ENCODE measurements around the gene HOXA1.

The HOXA1 gene

DNA sequence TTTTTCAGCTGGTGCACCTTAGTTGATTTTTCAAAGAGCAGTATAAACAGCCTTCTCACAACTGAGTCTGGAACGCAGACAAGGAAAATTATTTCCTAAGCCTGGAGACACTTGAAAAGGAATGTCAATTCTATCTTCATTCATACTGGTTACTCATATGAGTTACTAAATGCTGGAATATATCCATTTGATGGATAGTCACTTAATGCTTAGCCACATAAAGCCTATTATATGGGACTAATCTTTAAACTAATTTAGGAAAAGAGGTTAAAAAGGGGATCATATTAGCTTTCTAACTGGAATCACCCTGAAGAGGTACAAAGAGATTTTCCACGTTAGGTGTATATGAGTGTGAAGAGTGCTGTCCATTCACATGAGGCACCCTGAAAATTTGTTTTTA, 36.4 kb upstream of the HOXA1 start:
- TF ChIP-seq, protein P1, sequence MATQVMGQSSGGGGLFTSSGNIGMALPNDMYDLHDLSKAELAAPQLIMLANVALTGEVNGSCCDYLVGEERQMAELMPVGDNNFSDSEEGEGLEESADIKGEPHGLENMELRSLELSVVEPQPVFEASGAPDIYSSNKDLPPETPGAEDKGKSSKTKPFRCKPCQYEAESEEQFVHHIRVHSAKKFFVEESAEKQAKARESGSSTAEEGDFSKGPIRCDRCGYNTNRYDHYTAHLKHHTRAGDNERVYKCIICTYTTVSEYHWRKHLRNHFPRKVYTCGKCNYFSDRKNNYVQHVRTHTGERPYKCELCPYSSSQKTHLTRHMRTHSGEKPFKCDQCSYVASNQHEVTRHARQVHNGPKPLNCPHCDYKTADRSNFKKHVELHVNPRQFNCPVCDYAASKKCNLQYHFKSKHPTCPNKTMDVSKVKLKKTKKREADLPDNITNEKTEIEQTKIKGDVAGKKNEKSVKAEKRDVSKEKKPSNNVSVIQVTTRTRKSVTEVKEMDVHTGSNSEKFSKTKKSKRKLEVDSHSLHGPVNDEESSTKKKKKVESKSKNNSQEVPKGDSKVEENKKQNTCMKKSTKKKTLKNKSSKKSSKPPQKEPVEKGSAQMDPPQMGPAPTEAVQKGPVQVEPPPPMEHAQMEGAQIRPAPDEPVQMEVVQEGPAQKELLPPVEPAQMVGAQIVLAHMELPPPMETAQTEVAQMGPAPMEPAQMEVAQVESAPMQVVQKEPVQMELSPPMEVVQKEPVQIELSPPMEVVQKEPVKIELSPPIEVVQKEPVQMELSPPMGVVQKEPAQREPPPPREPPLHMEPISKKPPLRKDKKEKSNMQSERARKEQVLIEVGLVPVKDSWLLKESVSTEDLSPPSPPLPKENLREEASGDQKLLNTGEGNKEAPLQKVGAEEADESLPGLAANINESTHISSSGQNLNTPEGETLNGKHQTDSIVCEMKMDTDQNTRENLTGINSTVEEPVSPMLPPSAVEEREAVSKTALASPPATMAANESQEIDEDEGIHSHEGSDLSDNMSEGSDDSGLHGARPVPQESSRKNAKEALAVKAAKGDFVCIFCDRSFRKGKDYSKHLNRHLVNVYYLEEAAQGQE (IDR thresholded peaks at IDR 0.05; ENCODE audit: insufficient read depth in 1 of 2, low read depth in 2 of 2, low read length in 2 of 2), result no peak
- TF ChIP-seq TAF1 (IDR thresholded peaks at IDR 0.05; ENCODE audit: borderline replicate concordance, insufficient read depth, low read length) (no peak), SIN3A (IDR thresholded peaks at IDR 0.05; ENCODE audit: borderline replicate concordance, insufficient read depth, low read length) (no peak), FOXP2 (optimal IDR thresholded peaks at IDR 0.05; ENCODE audit: borderline replicate concordance, extremely low read depth, extremely low read length, insufficient read depth) (no peak), POLR2AphosphoS5 (IDR thresholded peaks at IDR 0.05; ENCODE audit: low read depth, low read length) (no peak)

DNA sequence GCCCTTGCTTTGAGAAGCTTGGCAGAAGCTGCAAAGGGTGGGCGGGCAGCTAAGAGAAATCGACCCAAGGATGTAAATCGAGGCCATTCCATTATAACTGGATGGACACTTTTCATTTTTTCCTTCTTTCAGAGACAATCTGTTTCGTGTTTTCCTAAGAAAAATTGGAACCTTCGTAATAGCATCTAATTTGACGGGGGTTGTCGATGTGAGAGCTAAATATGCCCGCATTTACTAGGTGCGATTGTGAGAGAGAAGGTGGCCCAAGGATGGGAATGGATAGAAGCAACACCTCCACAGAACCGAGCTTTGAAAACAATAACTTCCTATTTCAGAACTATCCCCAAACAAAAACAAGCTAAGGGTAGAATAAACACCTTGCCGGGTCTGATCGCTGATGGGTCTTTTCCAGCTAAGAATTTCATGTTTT, 35.6 kb upstream of the HOXA1 start:
- TF ChIP-seq SIN3A (IDR thresholded peaks at IDR 0.05; ENCODE audit: borderline replicate concordance, insufficient read depth, low read length), result no peak
- no peak for TF ChIP-seq TAF1 (IDR thresholded peaks at IDR 0.05; ENCODE audit: borderline replicate concordance, insufficient read depth, low read length)
- no peak for TF ChIP-seq FOXP2 (optimal IDR thresholded peaks at IDR 0.05; ENCODE audit: borderline replicate concordance, extremely low read depth, extremely low read length, insufficient read depth)
- no peak for TF ChIP-seq POLR2AphosphoS5 (IDR thresholded peaks at IDR 0.05; ENCODE audit: low read depth, low read length)
- TF ChIP-seq, protein P1 (IDR thresholded peaks at IDR 0.05; ENCODE audit: insufficient read depth in 1 of 2, low read depth in 2 of 2, low read length in 2 of 2), result no peak

DNA sequence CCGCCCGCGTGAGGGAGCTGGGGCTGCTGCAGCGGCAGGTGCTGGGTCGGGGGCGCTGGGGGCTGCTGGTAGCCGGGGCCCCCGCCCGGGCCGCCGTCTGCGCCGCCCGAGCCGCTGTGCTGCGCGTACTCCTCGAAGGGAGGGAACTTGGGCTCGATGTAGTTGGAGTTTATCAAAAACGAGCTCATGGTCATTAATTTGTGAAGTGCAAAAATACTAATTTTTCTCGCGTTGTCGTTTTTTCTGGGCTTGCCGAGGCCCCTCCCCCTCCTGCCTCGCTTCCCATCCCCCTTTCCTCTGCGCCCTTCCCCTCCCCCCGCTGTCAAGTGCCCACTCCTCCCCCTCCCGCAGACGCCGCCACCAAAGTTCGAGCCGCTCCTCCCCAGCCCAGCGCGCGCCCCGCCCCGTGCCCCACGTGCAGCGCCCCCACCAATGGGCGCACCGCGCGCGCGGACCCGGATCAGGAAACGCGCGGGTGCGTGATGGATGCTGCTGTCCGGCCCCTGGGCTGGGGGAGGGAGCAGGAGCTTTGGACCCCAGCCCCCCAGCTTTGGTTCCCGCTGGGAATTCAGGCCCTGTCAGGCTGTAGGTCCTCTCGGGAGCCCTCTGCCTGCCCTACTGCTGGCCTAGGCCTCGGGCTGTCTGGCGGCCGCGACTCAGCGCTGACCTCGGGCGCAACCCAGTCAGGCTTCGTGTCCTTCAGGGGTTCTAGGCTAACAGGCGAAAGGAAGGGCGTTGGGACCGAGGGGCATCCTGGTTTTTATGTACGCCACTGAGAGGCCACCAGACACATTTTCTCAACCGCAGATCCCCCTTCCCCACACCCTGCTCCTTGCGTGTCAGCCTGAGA, 35.0 kb upstream of the HOXA1 start, which contains the start of gene HOXA4:
Gene HOXA4, minus strand, starts transcription at position 218 of the 850 bp plus-strand sequence. Its CDS starts 24 bp downstream, at position 194.
- TF ChIP-seq TAF1 (IDR thresholded peaks at IDR 0.05; ENCODE audit: borderline replicate concordance, insufficient read depth, low read length) (no peak), FOXP2 (optimal IDR thresholded peaks at IDR 0.05; ENCODE audit: borderline replicate concordance, extremely low read depth, extremely low read length, insufficient read depth) (no peak), SIN3A (IDR thresholded peaks at IDR 0.05; ENCODE audit: borderline replicate concordance, insufficient read depth, low read length) (no peak), POLR2AphosphoS5 (IDR thresholded peaks at IDR 0.05; ENCODE audit: low read depth, low read length) (no peak)
- TF ChIP-seq, protein P1 (IDR thresholded peaks at IDR 0.05; ENCODE audit: insufficient read depth in 1 of 2, low read depth in 2 of 2, low read length in 2 of 2), result no peak

DNA sequence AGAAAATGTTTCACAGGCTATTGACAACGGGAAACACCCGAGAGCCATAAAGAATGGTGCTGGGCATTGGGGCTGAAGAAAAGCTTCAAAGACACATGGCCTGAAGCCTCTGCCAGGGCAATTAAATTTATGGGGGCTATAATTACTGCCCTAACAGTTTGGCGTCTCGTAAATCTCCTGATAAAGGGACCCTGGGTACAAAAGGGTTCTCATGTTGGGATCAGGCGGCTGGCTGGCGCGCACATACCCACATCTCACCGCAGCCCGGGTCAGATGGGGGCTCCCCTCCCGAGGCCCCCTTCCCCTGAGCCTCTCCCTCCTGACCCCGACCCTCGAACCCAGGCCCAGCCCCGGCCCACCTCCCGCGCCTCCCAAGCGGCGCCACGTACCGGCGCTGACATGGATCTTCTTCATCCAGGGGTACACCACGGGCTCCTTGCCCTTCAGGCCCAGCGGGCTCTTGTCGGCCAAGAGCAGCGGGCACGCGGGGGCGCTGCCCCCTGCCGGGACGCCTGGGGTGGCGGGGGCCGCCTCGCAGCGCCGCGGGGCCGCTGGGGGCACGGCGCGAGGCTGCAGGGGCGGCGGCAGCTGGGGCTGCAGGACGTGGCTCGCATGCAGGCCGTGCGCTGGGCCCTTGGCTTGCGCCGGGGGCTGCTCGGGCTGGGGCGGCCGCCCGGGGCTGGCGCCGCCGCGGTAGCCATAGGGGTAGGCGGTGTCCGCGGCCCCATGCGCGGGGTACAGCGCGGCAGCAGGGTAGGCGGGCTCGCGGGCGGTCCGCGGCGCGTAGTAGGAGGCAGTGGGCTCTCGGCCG, 34.1 kb upstream of the HOXA1 start:
- no peak for TF ChIP-seq SIN3A (IDR thresholded peaks at IDR 0.05; ENCODE audit: borderline replicate concordance, insufficient read depth, low read length)
- no peak for TF ChIP-seq TAF1 (IDR thresholded peaks at IDR 0.05; ENCODE audit: borderline replicate concordance, insufficient read depth, low read length)
- TF ChIP-seq, protein P1 (IDR thresholded peaks at IDR 0.05; ENCODE audit: insufficient read depth in 1 of 2, low read depth in 2 of 2, low read length in 2 of 2), result no peak
- no peak for TF ChIP-seq POLR2AphosphoS5 (IDR thresholded peaks at IDR 0.05; ENCODE audit: low read depth, low read length)
- TF ChIP-seq FOXP2 (optimal IDR thresholded peaks at IDR 0.05; ENCODE audit: borderline replicate concordance, extremely low read depth, extremely low read length, insufficient read depth), result no peak
